ENCODE measurements around the gene TGM4. TPM values are rescaled to one million over a fixed set of nuclear protein-coding genes. Genes with fewer than 3 reads are reported as not detected.

Gene TGM4
- polyA plus RNA-seq, 1 donor: 0.04 TPM

GRCh38 chr3:44880284-44880683 lies 5.9 kb downstream of the TGM4 start:
- H3K4me3 ChIP-seq (ENCODE audit: low read length): no peak overlapping the region
- H3K9me3 ChIP-seq (ENCODE audit: control insufficient read depth, low read depth, low read length): no peaks in the 10 kb centered on the region
- H3K27me3 ChIP-seq (ENCODE audit: control insufficient read depth, insufficient read depth, low read length): peaks cover 2% of the 10 kb centered on the region
- no peaks in the 10 kb centered on the region for H3K36me3 ChIP-seq (ENCODE audit: control insufficient read depth, insufficient read depth, low read length)
- no CpG with 5 or more reads among the region's 2 CpGs for WGBS (ENCODE audit: insufficient coverage, low lambda C conversion rate)
- no peaks in the 10 kb centered on the region for H3K4me1 ChIP-seq (ENCODE audit: control insufficient read depth, insufficient read depth, low read length)
- H3K27ac ChIP-seq (ENCODE audit: low read length): no peak overlapping the region
- DNase-seq: no peak

GRCh38 chr3:44883213-44883955 lies 9.0 kb downstream of the TGM4 start:
- no peaks in the 10 kb centered on the region for H3K9me3 ChIP-seq (ENCODE audit: control insufficient read depth, low read depth, low read length)
- H3K36me3 ChIP-seq (ENCODE audit: control insufficient read depth, insufficient read depth, low read length): no peaks in the 10 kb centered on the region
- DNase-seq: no peak
- peaks cover 6% of the 10 kb centered on the region for H3K27me3 ChIP-seq (ENCODE audit: control insufficient read depth, insufficient read depth, low read length)
- WGBS (ENCODE audit: insufficient coverage, low lambda C conversion rate): no CpG with 5 or more reads among the region's 5 CpGs
- H3K27ac ChIP-seq (ENCODE audit: low read length): no peak overlapping the region
- no peaks in the 10 kb centered on the region for H3K4me1 ChIP-seq (ENCODE audit: control insufficient read depth, insufficient read depth, low read length)
- H3K4me3 ChIP-seq (ENCODE audit: low read length): no peak overlapping the region

- H3K4me1 ChIP-seq (ENCODE audit: control insufficient read depth, insufficient read depth, low read length): no peaks in the 10 kb centered on the region
- no peaks in the 10 kb centered on the region for H3K36me3 ChIP-seq (ENCODE audit: control insufficient read depth, insufficient read depth, low read length)
- H3K27me3 ChIP-seq (ENCODE audit: control insufficient read depth, insufficient read depth, low read length): peaks cover 6% of the 10 kb centered on the region
- no CpG with 5 or more reads among the region's 4 CpGs for WGBS (ENCODE audit: insufficient coverage, low lambda C conversion rate)
- H3K27ac ChIP-seq (ENCODE audit: low read length): no peak overlapping the region
- no peaks in the 10 kb centered on the region for H3K9me3 ChIP-seq (ENCODE audit: control insufficient read depth, low read depth, low read length)
- no peak for DNase-seq
- H3K4me3 ChIP-seq (ENCODE audit: low read length): no peak overlapping the region
Observed at GRCh38 chr3:44883999-44884431, 9.6 kb downstream of the TGM4 start.

GRCh38 chr3:44885618-44886017 lies 11.2 kb downstream of the TGM4 start:
- Histone ChIP-seq H3K4me3 (ENCODE audit: low read length) (no peak overlapping the region), H3K27ac (ENCODE audit: low read length) (no peak overlapping the region), H3K4me1 (ENCODE audit: control insufficient read depth, insufficient read depth, low read length) (no peaks in the 10 kb centered on the region), H3K36me3 (ENCODE audit: control insufficient read depth, insufficient read depth, low read length) (no peaks in the 10 kb centered on the region), H3K27me3 (ENCODE audit: control insufficient read depth, insufficient read depth, low read length) (peaks cover 6% of the 10 kb centered on the region), H3K9me3 (ENCODE audit: control insufficient read depth, low read depth, low read length) (no peaks in the 10 kb centered on the region)
- 74% methylated on average over 3 of the region's 4 CpGs for WGBS (ENCODE audit: insufficient coverage, low lambda C conversion rate)
- DNase-seq: no peak

- Histone ChIP-seq H3K36me3 (ENCODE audit: control insufficient read depth, insufficient read depth, low read length) (no peaks in the 10 kb centered on the region), H3K4me1 (ENCODE audit: control insufficient read depth, insufficient read depth, low read length) (no peaks in the 10 kb centered on the region), H3K27me3 (ENCODE audit: control insufficient read depth, insufficient read depth, low read length) (peaks cover 6% of the 10 kb centered on the region), H3K4me3 (ENCODE audit: low read length) (no peak overlapping the region), H3K9me3 (ENCODE audit: control insufficient read depth, low read depth, low read length) (no peaks in the 10 kb centered on the region), H3K27ac (ENCODE audit: low read length) (no peak overlapping the region)
- no peak for DNase-seq
- WGBS (ENCODE audit: insufficient coverage, low lambda C conversion rate): no CpG with 5 or more reads among the region's 3 CpGs
Observed at GRCh38 chr3:44886561-44886960, 12.2 kb downstream of the TGM4 start.

- no peaks in the 10 kb centered on the region for H3K9me3 ChIP-seq (ENCODE audit: control insufficient read depth, low read depth, low read length)
- no peaks in the 10 kb centered on the region for H3K4me1 ChIP-seq (ENCODE audit: control insufficient read depth, insufficient read depth, low read length)
- H3K4me3 ChIP-seq (ENCODE audit: low read length): no peak overlapping the region
- DNase-seq: no peak
- no peak overlapping the region for H3K27ac ChIP-seq (ENCODE audit: low read length)
- no peaks in the 10 kb centered on the region for H3K36me3 ChIP-seq (ENCODE audit: control insufficient read depth, insufficient read depth, low read length)
- peaks cover 6% of the 10 kb centered on the region for H3K27me3 ChIP-seq (ENCODE audit: control insufficient read depth, insufficient read depth, low read length)
- 33% methylated on average over 1 of the region's 7 CpGs for WGBS (ENCODE audit: insufficient coverage, low lambda C conversion rate)
Observed at GRCh38 chr3:44887101-44887500, 12.7 kb downstream of the TGM4 start.

GRCh38 chr3:44890258-44890657 lies 15.8 kb downstream of the TGM4 start:
- H3K36me3 ChIP-seq (ENCODE audit: control insufficient read depth, insufficient read depth, low read length): no peaks in the 10 kb centered on the region
- 80% methylated on average over 1 of the region's 3 CpGs for WGBS (ENCODE audit: insufficient coverage, low lambda C conversion rate)
- no peak overlapping the region for H3K4me3 ChIP-seq (ENCODE audit: low read length)
- no peaks in the 10 kb centered on the region for H3K4me1 ChIP-seq (ENCODE audit: control insufficient read depth, insufficient read depth, low read length)
- H3K9me3 ChIP-seq (ENCODE audit: control insufficient read depth, low read depth, low read length): no peaks in the 10 kb centered on the region
- DNase-seq: no peak
- no peak overlapping the region for H3K27ac ChIP-seq (ENCODE audit: low read length)
- peaks cover 3% of the 10 kb centered on the region for H3K27me3 ChIP-seq (ENCODE audit: control insufficient read depth, insufficient read depth, low read length)

GRCh38 chr3:44890852-44891251 lies 16.4 kb downstream of the TGM4 start:
- no CpG with 5 or more reads among the region's 3 CpGs for WGBS (ENCODE audit: insufficient coverage, low lambda C conversion rate)
- Histone ChIP-seq H3K36me3 (ENCODE audit: control insufficient read depth, insufficient read depth, low read length) (no peaks in the 10 kb centered on the region), H3K27ac (ENCODE audit: low read length) (no peak overlapping the region), H3K9me3 (ENCODE audit: control insufficient read depth, low read depth, low read length) (no peaks in the 10 kb centered on the region), H3K4me3 (ENCODE audit: low read length) (no peak overlapping the region), H3K27me3 (ENCODE audit: control insufficient read depth, insufficient read depth, low read length) (no peaks in the 10 kb centered on the region), H3K4me1 (ENCODE audit: control insufficient read depth, insufficient read depth, low read length) (no peaks in the 10 kb centered on the region)
- DNase-seq: no peak

GRCh38 chr3:44892689-44893088 lies 18.3 kb downstream of the TGM4 start:
- DNase-seq: no peak
- Histone ChIP-seq H3K4me3 (ENCODE audit: low read length) (no peak overlapping the region), H3K4me1 (ENCODE audit: control insufficient read depth, insufficient read depth, low read length) (no peaks in the 10 kb centered on the region), H3K9me3 (ENCODE audit: control insufficient read depth, low read depth, low read length) (no peaks in the 10 kb centered on the region), H3K27ac (ENCODE audit: low read length) (no peak overlapping the region), H3K27me3 (ENCODE audit: control insufficient read depth, insufficient read depth, low read length) (no peaks in the 10 kb centered on the region), H3K36me3 (ENCODE audit: control insufficient read depth, insufficient read depth, low read length) (no peaks in the 10 kb centered on the region)
- WGBS (ENCODE audit: insufficient coverage, low lambda C conversion rate): 100% methylated on average over 1 of the region's 3 CpGs

GRCh38 chr3:44893097-44893496 lies 18.7 kb downstream of the TGM4 start:
- Histone ChIP-seq H3K27me3 (ENCODE audit: control insufficient read depth, insufficient read depth, low read length) (no peaks in the 10 kb centered on the region), H3K36me3 (ENCODE audit: control insufficient read depth, insufficient read depth, low read length) (no peaks in the 10 kb centered on the region), H3K27ac (ENCODE audit: low read length) (no peak overlapping the region), H3K4me3 (ENCODE audit: low read length) (no peak overlapping the region), H3K4me1 (ENCODE audit: control insufficient read depth, insufficient read depth, low read length) (no peaks in the 10 kb centered on the region), H3K9me3 (ENCODE audit: control insufficient read depth, low read depth, low read length) (no peaks in the 10 kb centered on the region)
- no peak for DNase-seq
- WGBS (ENCODE audit: insufficient coverage, low lambda C conversion rate): no CpG with 5 or more reads among the region's 2 CpGs

- DNase-seq: no peak
- Histone ChIP-seq H3K4me1 (ENCODE audit: control insufficient read depth, insufficient read depth, low read length) (no peaks in the 10 kb centered on the region), H3K4me3 (ENCODE audit: low read length) (no peak overlapping the region), H3K27me3 (ENCODE audit: control insufficient read depth, insufficient read depth, low read length) (peaks cover 5% of the 10 kb centered on the region), H3K27ac (ENCODE audit: low read length) (no peak overlapping the region), H3K36me3 (ENCODE audit: control insufficient read depth, insufficient read depth, low read length) (no peaks in the 10 kb centered on the region), H3K9me3 (ENCODE audit: control insufficient read depth, low read depth, low read length) (no peaks in the 10 kb centered on the region)
- WGBS (ENCODE audit: insufficient coverage, low lambda C conversion rate): no CpG with 5 or more reads among the region's 5 CpGs
Observed at GRCh38 chr3:44894485-44894884, 20.1 kb downstream of the TGM4 start.
